OCI-M2 (cell line): Measurements from ENCODE around the gene PDGFC.
"Not testable (repeated sequence)": the region's sequence is repeated elsewhere in the genome, so short reads cannot be mapped to it uniquely, and the experiment has no call there.

Experiments used
- DNase-seq: peaks from one replicate; lab custom pipeline; 2025; ENCODE audit not compliant: unreplicated experiment; lab: John Stamatoyannopoulos, UW

The PDGFC gene

GRCh38 chr4:156913234-156913633 lies 58.4 kb downstream of the PDGFC start:
- no peak for DNase-seq

DNA sequence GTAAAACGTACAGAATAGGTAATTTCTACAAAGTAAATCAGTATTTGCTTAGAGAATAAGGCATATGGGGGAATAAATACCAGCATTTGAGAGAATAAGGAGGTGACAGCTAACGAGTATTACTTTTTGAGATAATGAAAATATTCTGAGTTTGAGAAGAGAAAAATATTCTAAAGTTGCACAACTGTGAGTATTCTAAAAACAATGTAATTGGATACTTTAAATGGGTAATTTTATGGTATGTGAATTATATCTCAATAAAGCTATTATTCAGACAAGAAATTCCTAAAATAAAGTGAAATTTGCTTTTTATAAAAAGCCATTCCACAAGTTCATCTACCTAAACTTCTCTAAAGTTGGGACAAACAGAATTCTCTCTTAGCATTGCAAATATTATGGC lies 62.6 kb downstream of the PDGFC start:
- DNase-seq = no peak

GRCh38 chr4:156906325-156906724 lies 65.3 kb downstream of the PDGFC start:
- no peak for DNase-seq

DNA sequence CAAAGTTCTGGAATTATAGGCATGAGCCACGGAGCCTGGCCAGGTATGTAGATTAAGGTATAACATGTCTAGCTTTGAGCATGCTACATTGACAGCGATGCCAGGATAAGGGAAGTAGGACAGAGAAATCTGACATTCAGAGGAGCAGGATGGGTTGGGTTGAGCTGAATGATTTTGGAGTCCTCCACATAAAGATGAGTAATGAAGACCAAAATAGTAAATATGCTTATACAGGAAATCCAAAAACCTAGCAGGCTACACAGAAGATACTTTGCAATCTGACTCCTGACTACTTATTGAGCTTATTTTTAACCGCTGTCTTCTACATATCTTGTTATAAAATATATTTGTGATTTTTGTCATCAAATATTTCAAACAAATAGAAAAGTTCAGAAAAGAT lies 69.7 kb downstream of the PDGFC start:
- no peak for DNase-seq

GRCh38 chr4:156898373-156899117 lies 73.1 kb downstream of the PDGFC start:
- DNase-seq = no peak

- DNase-seq = no peak
These were observed 75.1 kb downstream of the PDGFC start for GRCh38 chr4:156896527-156896926.

GRCh38 chr4:156894234-156894633 lies 77.4 kb downstream of the PDGFC start:
- no peak for DNase-seq

GRCh38 chr4:156892805-156893204 lies 78.8 kb downstream of the PDGFC start:
- no peak for DNase-seq

DNA sequence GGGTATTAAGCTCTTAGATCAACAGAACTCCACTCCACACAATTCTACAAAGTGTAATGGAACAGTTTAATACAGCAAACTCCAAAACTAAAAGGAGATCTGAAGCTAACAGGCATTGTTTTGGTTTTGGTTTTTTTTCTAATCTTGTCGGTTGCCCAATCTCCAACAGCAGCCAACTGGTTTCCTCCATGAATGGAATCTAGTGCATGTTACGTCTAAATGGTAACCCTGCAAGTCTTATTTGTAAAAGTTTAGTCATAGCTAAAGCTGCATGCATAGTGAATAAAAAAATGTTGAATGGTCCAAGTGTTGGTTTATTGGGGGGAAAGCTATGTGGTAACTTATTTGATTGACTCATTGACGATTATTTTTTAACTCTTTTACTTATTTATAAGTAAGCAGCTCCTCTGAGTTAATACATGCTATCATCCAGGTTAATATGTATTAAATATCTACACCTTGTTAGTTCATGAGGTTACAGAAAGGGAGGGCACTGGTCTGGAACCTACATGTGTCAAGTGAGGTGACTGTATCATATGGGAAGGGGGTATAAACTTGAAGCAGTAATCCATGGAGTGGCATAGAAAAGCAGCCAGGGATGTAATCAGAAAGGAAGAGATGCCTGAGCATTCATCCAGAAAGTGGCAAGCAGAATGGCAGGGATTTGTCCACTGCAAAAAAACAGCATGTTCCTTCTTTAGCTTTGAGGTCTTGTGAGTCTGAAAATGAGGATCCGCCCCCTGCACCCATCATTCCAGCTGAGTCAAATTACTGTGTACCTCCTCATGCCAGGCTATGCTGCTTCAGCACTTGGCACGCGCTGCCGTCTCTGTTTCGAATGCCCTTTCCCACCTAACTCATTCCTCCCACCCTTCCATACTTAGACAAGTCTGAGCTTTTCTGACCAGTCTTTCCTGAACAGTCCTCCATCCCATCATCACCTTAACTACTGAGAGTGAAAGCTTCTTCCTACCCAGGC lies 81.7 kb downstream of the PDGFC start:
- no peak for DNase-seq

GRCh38 chr4:156888762-156889161 lies 82.8 kb downstream of the PDGFC start:
- no peak for DNase-seq

- no peak for DNase-seq
These were observed 85.1 kb downstream of the PDGFC start for GRCh38 chr4:156886481-156886880.

GRCh38 chr4:156885374-156885773 lies 86.2 kb downstream of the PDGFC start:
- DNase-seq = no peak

- DNase-seq = no peak
These were observed 87.4 kb downstream of the PDGFC start for GRCh38 chr4:156884183-156884582.

GRCh38 chr4:156875704-156876103 lies 95.9 kb downstream of the PDGFC start:
- no peak for DNase-seq

DNA sequence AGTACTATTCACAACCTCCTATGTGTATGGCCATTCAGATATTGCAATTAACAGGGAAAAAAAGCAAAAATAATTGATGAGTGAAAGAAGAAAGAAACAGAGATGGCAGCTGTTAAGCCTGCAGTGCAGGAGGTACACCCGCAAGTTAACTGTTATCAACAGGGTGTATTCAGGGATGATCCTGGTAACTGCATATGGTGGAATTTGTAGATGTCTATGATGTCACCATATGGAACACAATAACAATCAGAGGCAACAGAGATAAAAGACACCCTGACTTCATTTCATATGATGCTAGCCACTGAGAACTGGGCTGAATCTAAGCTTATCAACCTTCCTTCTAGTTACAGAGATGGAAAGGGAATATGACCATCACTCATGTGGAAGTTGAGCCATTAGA lies 96.5 kb downstream of the PDGFC start:
- DNase-seq = no peak

- DNase-seq = no peak
These were observed 97.8 kb downstream of the PDGFC start for GRCh38 chr4:156873799-156874198.

- DNase-seq = no peak
These were observed 100.7 kb downstream of the PDGFC start for GRCh38 chr4:156870861-156871260.

DNA sequence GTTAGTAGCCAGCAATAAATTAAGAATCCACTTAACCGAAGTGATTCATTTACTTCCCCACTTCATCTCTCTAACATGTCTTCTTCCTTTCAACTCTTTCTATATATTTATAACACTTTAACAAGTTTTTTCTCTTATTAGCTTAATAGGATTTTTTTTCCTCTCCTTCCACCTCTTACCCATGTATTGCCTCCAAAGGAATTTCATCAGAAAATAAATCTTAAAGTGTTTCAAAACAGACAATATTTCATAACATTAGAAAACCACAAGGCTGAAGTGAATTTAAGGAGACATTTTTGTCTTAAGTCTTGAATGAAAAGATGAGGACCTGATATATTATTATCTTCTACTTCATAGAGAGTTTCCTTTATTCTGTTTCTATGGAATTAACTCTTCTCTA lies 101.5 kb downstream of the PDGFC start:
- DNase-seq = no peak

DNA sequence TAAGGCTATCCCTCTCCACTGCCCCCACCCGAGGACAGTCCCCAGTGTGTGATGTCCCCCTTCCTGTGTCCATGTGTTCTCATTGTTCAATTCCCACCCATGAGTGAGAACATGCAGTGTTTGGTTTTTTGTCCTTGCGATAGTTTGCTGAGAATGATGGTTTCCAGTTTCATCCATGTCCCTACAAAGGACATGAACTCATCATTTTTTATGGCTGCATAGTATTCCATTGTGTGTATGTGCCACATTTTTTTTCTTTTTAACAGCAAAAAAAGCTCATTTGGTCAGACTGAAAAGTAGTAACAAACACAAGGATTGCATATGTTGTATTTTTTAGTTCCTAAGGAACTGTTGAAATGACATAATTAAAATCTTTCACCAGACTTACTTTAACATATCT lies 105.5 kb downstream of the PDGFC start:
- not testable (repeated sequence) for DNase-seq

GRCh38 chr4:156865451-156865850 lies 106.1 kb downstream of the PDGFC start:
- no peak for DNase-seq

DNA sequence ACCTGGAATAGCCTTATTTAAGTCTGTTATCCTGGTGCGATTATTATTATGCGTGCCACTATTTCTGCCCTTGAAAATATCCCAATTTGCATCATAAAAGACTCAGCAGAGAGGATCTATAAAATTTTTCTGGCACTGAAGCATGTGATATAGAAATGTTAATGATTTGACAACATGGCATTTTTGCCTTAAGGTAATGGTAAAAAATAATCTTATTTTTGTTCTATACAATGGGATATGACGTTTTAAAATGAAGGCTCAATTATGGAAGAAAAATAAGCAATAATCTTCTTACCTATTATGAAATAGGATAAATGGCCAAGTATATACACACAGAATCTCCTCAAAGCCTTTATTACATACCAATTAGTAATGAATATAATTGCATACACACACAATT lies 113.5 kb downstream of the PDGFC start:
- DNase-seq = no peak

- DNase-seq = no peak
These were observed 132.8 kb downstream of the PDGFC start for GRCh38 chr4:156838761-156839160.
